Right lobe of liver (tissue), 4 donors: ENCODE measurements around the gene HPS4.

Source experiments
- POLR2A ChIP-seq: fragments of 450-650 bp; IDR thresholded peaks from one replicate; pipeline ENCODE4 v1.6.1; 2017; ENCODE audit warnings: antibody characterized with exemption, mild to moderate bottlenecking
- TF ChIP-seq, protein P1 (sequence below), 4 donors: fragments of 200-600 bp in 3 of 4; fragments of 450-650 bp in 1 of 4; IDR thresholded peaks; one replicate each; pipeline versions ENCODE4 v1.5.1 to v1.8.0; 2016 to 2022; ENCODE audit warnings: antibody characterized with exemption in 4 of 4, mild to moderate bottlenecking in 2 of 4
- donor health status: DM: no; HTN: no; CAD: no.
- donor health status: DM: no; HTN: no; CAD: no.
- donor health status: DM: no; HTN: yes; CAD: no.

DNA sequence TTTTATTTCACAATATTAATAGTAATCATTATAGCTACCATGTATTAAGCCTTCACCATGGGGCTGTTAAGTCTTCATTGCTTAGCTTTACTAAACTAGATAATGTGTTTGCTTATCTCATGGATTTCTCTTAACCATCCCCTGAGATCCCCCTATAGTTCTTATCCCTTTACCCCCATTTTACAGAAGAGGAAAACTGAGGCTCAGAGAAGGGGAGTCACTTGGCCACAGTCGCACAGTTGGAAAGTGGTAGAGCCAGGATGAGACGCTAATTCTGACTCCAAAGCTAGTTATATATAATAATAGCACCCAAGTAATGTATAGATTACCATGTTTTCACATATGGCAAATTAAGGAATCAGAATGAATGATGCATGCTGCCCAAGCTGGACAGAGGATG is 38.4 kb upstream of the HPS4 start:
- no peak for TF ChIP-seq POLR2A
- TF ChIP-seq, protein P1, sequence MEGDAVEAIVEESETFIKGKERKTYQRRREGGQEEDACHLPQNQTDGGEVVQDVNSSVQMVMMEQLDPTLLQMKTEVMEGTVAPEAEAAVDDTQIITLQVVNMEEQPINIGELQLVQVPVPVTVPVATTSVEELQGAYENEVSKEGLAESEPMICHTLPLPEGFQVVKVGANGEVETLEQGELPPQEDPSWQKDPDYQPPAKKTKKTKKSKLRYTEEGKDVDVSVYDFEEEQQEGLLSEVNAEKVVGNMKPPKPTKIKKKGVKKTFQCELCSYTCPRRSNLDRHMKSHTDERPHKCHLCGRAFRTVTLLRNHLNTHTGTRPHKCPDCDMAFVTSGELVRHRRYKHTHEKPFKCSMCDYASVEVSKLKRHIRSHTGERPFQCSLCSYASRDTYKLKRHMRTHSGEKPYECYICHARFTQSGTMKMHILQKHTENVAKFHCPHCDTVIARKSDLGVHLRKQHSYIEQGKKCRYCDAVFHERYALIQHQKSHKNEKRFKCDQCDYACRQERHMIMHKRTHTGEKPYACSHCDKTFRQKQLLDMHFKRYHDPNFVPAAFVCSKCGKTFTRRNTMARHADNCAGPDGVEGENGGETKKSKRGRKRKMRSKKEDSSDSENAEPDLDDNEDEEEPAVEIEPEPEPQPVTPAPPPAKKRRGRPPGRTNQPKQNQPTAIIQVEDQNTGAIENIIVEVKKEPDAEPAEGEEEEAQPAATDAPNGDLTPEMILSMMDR (IDR thresholded peaks at IDR 0.05) = no peak
